Body of pancreas (tissue), 4 donors: ENCODE measurements around the gene TMEM129.

Experiments used
- CTCF ChIP-seq, 7 experiments: fragments of 450-650 bp in 4 of 7; fragments of 200-600 bp in 3 of 7; sonication (generic) in 3 of 7; IDR thresholded peaks; one replicate each; pipeline ENCODE4 v1.5.1; 2016 to 2019; ENCODE audit warnings: antibody characterized with exemption in 7 of 7
- POLR2A ChIP-seq, 3 donors: fragments of 450-650 bp; IDR thresholded peaks; one replicate each; pipeline ENCODE4 v1.6.1; 2016; ENCODE audit warnings: antibody characterized with exemption in 3 of 3, mild to moderate bottlenecking in 2 of 3

DNA sequence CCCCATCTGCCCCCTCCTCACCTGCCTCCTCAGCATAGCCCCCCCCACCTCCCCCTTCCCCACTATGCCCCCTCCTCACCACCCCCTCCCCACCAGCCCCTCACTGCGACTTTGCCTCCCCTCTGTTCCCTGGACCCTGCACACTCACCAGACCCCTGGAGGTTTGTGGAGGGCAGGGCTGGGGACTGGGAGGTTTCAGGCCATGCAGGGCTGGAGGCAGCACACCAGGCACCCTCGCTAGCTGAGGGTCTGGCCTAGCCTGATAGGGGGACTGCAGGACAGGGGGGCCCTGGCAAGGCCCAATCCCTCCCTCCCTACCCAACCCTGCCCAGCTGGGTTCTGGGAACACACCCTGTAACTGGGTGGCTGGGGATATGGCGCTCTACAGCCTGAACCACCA lies 28.2 kb upstream of the TMEM129 start:
- TF ChIP-seq CTCF (IDR thresholded peaks at IDR 0.05), result no peak
- TF ChIP-seq POLR2A (IDR thresholded peaks at IDR 0.05), result no peak
